ENCODE data around the gene ZNF775.

Gene ZNF775

GRCh38 chr7:150357771-150358427, 21.2 kb upstream of the ZNF775 start:
- no peak for DNase-seq (ENCODE audit: low read depth)
- TF ChIP-seq CTCF (IDR thresholded peaks at IDR 0.05; ENCODE audit: control insufficient read depth, extremely low read depth, insufficient read depth): no peak
- H3K4me3 ChIP-seq (ENCODE audit: low read depth, low read length): no peak overlapping the region

GRCh38 chr7:150358433-150358832, 20.7 kb upstream of the ZNF775 start:
- no peak for TF ChIP-seq CTCF (IDR thresholded peaks at IDR 0.05; ENCODE audit: control insufficient read depth, extremely low read depth, insufficient read depth)
- no peak for DNase-seq (ENCODE audit: low read depth)
- H3K4me3 ChIP-seq (ENCODE audit: low read depth, low read length): no peak overlapping the region

GRCh38 chr7:150358988-150359621, 20.0 kb upstream of the ZNF775 start:
- no peak for TF ChIP-seq CTCF (IDR thresholded peaks at IDR 0.05; ENCODE audit: control insufficient read depth, extremely low read depth, insufficient read depth)
- no peak for DNase-seq (ENCODE audit: low read depth)

GRCh38 chr7:150359622-150360362, 19.3 kb upstream of the ZNF775 start:
- no peak overlapping the region for H3K4me3 ChIP-seq (ENCODE audit: low read depth, low read length)
- DNase-seq (ENCODE audit: low read depth): no peak
- TF ChIP-seq CTCF (IDR thresholded peaks at IDR 0.05; ENCODE audit: control insufficient read depth, extremely low read depth, insufficient read depth): no peak

More at GRCh38 chr7:150358988-150359621, 20.0 kb upstream of the ZNF775 start:
- H3K4me3 ChIP-seq (ENCODE audit: low read depth, low read length): no peak overlapping the region

GRCh38 chr7:150360363-150361058, 18.6 kb upstream of the ZNF775 start:
- peak; percentile 92 for DNase-seq (ENCODE audit: low read depth)
- no peak for TF ChIP-seq CTCF (IDR thresholded peaks at IDR 0.05; ENCODE audit: control insufficient read depth, extremely low read depth, insufficient read depth)

GRCh38 chr7:150361402-150361801, 17.7 kb upstream of the ZNF775 start:
- no peak for DNase-seq (ENCODE audit: low read depth)
- no peak overlapping the region for H3K4me3 ChIP-seq (ENCODE audit: low read depth, low read length)

More at GRCh38 chr7:150360363-150361058, 18.6 kb upstream of the ZNF775 start:
- H3K4me3 ChIP-seq (ENCODE audit: low read depth, low read length): no peak overlapping the region

More at GRCh38 chr7:150361402-150361801, 17.7 kb upstream of the ZNF775 start:
- TF ChIP-seq CTCF (IDR thresholded peaks at IDR 0.05; ENCODE audit: control insufficient read depth, extremely low read depth, insufficient read depth): no peak
